ENCODE measurements around the gene GSS.

Gene GSS

DNA sequence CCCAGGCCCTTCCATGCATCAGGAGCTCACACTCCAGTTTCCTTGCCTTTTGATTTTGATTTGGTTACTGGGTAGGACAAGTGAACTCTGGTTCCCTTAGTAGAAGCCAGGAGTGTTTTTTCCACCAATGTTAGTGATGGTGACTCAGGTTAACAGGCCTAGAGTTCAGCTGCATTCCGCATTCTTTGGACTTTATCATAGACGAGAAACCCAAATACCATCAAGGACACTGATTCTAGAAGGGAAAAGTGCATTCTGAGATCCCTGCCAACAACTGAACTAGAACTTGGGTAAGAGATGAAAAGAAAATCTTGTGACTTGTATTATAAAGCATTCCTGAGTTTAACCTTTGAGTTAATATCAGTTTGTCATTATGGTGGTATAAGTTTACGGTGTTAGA, 8.9 kb downstream of the GSS start:
- TF ChIP-seq, protein P1, sequence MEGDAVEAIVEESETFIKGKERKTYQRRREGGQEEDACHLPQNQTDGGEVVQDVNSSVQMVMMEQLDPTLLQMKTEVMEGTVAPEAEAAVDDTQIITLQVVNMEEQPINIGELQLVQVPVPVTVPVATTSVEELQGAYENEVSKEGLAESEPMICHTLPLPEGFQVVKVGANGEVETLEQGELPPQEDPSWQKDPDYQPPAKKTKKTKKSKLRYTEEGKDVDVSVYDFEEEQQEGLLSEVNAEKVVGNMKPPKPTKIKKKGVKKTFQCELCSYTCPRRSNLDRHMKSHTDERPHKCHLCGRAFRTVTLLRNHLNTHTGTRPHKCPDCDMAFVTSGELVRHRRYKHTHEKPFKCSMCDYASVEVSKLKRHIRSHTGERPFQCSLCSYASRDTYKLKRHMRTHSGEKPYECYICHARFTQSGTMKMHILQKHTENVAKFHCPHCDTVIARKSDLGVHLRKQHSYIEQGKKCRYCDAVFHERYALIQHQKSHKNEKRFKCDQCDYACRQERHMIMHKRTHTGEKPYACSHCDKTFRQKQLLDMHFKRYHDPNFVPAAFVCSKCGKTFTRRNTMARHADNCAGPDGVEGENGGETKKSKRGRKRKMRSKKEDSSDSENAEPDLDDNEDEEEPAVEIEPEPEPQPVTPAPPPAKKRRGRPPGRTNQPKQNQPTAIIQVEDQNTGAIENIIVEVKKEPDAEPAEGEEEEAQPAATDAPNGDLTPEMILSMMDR (IDR thresholded peaks at IDR 0.05; ENCODE audit: low read length), result no peak
- no peak for TF ChIP-seq EZH2 (IDR thresholded peaks at IDR 0.05; ENCODE audit: borderline replicate concordance, low read length)
- Histone ChIP-seq H3K79me2 (ENCODE audit: insufficient read depth, low read length) (no peaks in the 10 kb centered on the region), H3K27ac (ENCODE audit: low read depth, low read length, poor library complexity, severe bottlenecking) (no peak overlapping the region), H3K9me3 (ENCODE audit: low read length) (no peaks in the 10 kb centered on the region), H4K20me1 (ENCODE audit: insufficient read depth, low read length) (no peaks in the 10 kb centered on the region), H3F3A (ENCODE audit: insufficient read depth, low read length) (no peaks in the 10 kb centered on the region), H3K4me2 (ENCODE audit: low read length) (no peak overlapping the region), H3K9me2 (ENCODE audit: low read depth, low read length) (no peaks in the 10 kb centered on the region), H3K36me3 (ENCODE audit: insufficient read depth, low read length) (peaks cover 55% of the 10 kb centered on the region), H3K27me3 (ENCODE audit: insufficient read depth, low read length) (no peaks in the 10 kb centered on the region), H3K4me1 (ENCODE audit: insufficient read depth, low read length, severe bottlenecking) (peaks cover 6% of the 10 kb centered on the region), H2AFZ (ENCODE audit: low read length) (no peak overlapping the region), H3K9ac (ENCODE audit: low read length) (no peak overlapping the region), H3K4me3 (ENCODE audit: low read depth, low read length, poor library complexity, severe bottlenecking) (no peak overlapping the region)

DNA sequence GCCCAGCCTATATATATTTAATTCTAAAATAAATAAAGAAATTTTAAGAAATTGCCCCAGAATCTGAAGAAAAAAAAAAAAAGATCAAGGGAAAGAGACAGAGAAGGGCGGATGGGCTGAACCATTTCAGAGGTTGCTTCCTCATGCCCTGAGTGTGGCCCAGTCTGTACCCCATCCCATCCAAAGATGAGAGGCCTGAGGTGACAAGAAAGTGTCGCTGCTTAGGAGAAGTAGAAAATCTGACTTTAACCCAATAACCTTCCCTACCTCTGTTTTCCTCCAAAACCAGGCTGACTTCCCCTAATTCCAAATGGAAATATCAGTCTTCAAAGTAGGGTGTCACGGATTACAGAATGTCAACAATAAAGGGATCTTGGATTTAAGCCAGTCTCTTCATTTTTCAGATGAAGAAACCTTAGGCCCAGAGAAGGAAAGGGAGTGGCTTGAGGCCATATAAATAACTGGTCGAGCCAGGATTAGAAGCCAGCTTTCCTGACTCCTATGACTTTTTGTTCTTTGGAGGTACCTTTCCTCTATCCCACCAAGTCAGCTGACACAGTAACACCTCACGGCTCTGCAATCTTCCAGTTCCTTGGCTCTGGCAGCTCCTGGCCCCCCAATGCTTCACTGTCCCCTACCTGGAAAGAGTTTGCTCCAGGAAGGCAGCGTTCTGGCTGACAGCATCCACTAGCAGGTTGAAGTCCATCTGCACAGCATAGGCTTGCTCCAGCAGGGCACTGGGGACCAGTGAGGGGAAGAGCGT, 10.1 kb downstream of the GSS start:
- Histone ChIP-seq H3K36me3 (ENCODE audit: insufficient read depth, low read length) (peaks cover 62% of the 10 kb centered on the region), H3K27ac (ENCODE audit: low read depth, low read length, poor library complexity, severe bottlenecking) (no peak overlapping the region), H3K4me2 (ENCODE audit: low read length) (no peak overlapping the region), H2AFZ (ENCODE audit: low read length) (no peak overlapping the region), H3K4me3 (ENCODE audit: low read depth, low read length, poor library complexity, severe bottlenecking) (no peak overlapping the region), H4K20me1 (ENCODE audit: insufficient read depth, low read length) (no peaks in the 10 kb centered on the region), H3F3A (ENCODE audit: insufficient read depth, low read length) (no peaks in the 10 kb centered on the region), H3K9me2 (ENCODE audit: low read depth, low read length) (no peaks in the 10 kb centered on the region), H3K9me3 (ENCODE audit: low read length) (no peaks in the 10 kb centered on the region), H3K9ac (ENCODE audit: low read length) (no peak overlapping the region), H3K4me1 (ENCODE audit: insufficient read depth, low read length, severe bottlenecking) (no peaks in the 10 kb centered on the region), H3K27me3 (ENCODE audit: insufficient read depth, low read length) (no peaks in the 10 kb centered on the region), H3K79me2 (ENCODE audit: insufficient read depth, low read length) (no peaks in the 10 kb centered on the region)
- TF ChIP-seq EZH2 (IDR thresholded peaks at IDR 0.05; ENCODE audit: borderline replicate concordance, low read length), result no peak
- TF ChIP-seq, protein P1 (IDR thresholded peaks at IDR 0.05; ENCODE audit: low read length), result no peak

DNA sequence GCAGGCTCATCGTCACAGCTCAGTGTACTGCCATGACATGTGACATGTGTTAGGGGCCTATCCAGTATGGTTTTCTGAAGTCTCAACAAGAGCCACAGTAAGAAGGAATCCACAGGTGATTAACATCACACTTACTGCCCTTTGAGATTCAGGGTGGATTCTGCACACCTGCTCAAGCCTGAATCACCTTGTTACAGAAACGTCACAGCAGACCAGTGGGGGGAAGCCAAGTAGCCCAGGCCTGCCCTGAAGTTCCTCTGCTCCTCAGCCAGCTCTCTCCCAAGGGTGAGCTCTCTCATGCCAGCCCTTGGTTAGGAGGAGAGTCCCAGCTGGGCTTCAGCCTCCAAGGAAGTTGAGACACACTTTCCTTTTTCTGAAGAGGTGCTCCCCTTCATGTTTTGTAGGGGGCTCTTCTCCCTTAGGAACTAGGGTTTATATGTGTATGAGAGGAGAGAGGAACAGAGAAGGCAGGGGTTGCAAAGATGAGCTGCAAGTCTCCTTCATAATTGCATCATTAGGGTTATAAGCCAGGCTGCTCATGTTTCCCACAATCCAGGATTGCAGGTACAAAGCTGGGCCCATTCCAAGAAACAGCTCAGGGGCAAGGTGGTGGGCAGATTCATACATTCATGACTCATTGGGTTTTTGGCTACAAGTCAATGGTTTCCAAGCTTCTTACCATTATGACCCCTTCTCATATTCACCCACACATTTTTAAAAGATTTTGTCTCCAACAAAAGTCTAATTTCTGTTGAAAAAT, 11.6 kb downstream of the GSS start:
- TF ChIP-seq EZH2 (IDR thresholded peaks at IDR 0.05; ENCODE audit: borderline replicate concordance, low read length), result no peak
- TF ChIP-seq, protein P1 (IDR thresholded peaks at IDR 0.05; ENCODE audit: low read length), result no peak
- no peak overlapping the region for H3K4me3 ChIP-seq (ENCODE audit: low read depth, low read length, poor library complexity, severe bottlenecking)
- no peaks in the 10 kb centered on the region for H3K79me2 ChIP-seq (ENCODE audit: insufficient read depth, low read length)
- H3K4me1 ChIP-seq (ENCODE audit: insufficient read depth, low read length, severe bottlenecking), result peaks cover under 1% of the 10 kb centered on the region
- H3K36me3 ChIP-seq (ENCODE audit: insufficient read depth, low read length), result peaks cover 61% of the 10 kb centered on the region
- H3K9me2 ChIP-seq (ENCODE audit: low read depth, low read length), result no peaks in the 10 kb centered on the region
- no peak overlapping the region for H2AFZ ChIP-seq (ENCODE audit: low read length)
- H4K20me1 ChIP-seq (ENCODE audit: insufficient read depth, low read length), result no peaks in the 10 kb centered on the region
- no peaks in the 10 kb centered on the region for H3K27me3 ChIP-seq (ENCODE audit: insufficient read depth, low read length)
- no peaks in the 10 kb centered on the region for H3K9me3 ChIP-seq (ENCODE audit: low read length)
- no peaks in the 10 kb centered on the region for H3F3A ChIP-seq (ENCODE audit: insufficient read depth, low read length)
- no peak overlapping the region for H3K4me2 ChIP-seq (ENCODE audit: low read length)
- no peak overlapping the region for H3K9ac ChIP-seq (ENCODE audit: low read length)
- H3K27ac ChIP-seq (ENCODE audit: low read depth, low read length, poor library complexity, severe bottlenecking), result no peak overlapping the region

Data from OCI-LY1 (cell line).